ENCODE results near the gene MMP14. TPM values are rescaled to one million over a fixed set of nuclear protein-coding genes. Genes with fewer than 3 reads are reported as not detected.

The MMP14 gene
- total and polyA plus RNA-seq, 2 of the 13 experiments (the other 11 are each of a cell fraction or from before 2014, with no cell fraction given), result 5.2 to 9.8 TPM

DNA sequence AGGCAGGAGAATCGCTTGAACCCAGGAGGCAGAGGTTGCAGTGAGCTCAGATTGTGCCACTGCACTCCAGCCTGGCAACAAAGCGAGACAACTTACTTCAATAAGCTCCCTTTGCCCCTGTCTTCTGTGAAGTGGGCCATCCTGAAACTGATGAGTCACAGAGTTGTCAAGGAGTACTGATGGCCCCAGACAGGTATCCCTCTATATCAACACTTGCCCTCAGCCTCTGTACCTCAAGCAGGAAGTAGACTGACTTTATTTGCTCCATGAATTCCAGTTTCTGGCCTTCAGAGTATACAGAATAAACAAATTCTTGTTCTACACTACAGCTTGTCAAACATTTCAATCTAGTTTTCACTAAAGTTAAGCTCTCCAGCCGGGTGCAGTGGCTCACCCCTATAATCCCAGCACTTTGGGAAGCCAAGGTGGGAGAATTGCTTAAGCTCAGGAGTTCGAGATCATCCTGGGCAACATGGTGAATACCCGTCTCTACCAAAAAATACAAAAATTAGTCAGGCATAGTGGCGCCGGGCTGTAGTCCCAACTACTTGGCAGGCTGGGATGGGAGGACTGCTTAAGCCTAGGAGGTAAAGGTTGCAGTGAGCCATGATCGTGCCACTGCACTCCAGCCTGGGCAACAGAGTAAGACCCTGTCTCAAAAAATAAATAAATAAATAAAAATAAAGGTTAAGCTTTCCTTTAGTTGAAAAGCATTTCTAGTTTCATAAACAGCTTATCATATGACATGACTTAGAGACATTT is 18.8 kb downstream of the MMP14 start (continued):
- TF ChIP-seq ARHGAP35 (CRISPR knock-in tag; IDR thresholded peaks at IDR 0.05; ENCODE audit: borderline replicate concordance), result no peak
- TF ChIP-seq POLR2AphosphoS5 (IDR thresholded peaks at IDR 0.05; ENCODE audit: low read depth, low read length), result no peak
- TF ChIP-seq ZNF225 (CRISPR knock-in tag; IDR thresholded peaks at IDR 0.05), result no peak
- TF ChIP-seq ZNF160 (CRISPR knock-in tag; IDR thresholded peaks at IDR 0.05), result no peak
- TF ChIP-seq ZNF883 (CRISPR knock-in tag; IDR thresholded peaks at IDR 0.05; ENCODE audit: not compliant biosample characterization), result no peak
- TF ChIP-seq RBM22 (optimal IDR thresholded peaks at IDR 0.05; ENCODE audit: low read length), result no peak
- TF ChIP-seq, protein P1, sequence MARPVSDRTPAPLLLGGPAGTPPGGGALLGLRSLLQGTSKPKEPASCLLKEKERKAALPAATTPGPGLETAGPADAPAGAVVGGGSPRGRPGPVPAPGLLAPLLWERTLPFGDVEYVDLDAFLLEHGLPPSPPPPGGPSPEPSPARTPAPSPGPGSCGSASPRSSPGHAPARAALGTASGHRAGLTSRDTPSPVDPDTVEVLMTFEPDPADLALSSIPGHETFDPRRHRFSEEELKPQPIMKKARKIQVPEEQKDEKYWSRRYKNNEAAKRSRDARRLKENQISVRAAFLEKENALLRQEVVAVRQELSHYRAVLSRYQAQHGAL (CRISPR knock-in tag; IDR thresholded peaks at IDR 0.05; ENCODE audit: not compliant biosample characterization), result no peak
- TF ChIP-seq, protein P2, sequence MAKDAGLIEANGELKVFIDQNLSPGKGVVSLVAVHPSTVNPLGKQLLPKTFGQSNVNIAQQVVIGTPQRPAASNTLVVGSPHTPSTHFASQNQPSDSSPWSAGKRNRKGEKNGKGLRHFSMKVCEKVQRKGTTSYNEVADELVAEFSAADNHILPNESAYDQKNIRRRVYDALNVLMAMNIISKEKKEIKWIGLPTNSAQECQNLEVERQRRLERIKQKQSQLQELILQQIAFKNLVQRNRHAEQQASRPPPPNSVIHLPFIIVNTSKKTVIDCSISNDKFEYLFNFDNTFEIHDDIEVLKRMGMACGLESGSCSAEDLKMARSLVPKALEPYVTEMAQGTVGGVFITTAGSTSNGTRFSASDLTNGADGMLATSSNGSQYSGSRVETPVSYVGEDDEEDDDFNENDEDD (CRISPR knock-in tag; IDR thresholded peaks at IDR 0.05; ENCODE audit: borderline replicate concordance), result no peak
- TF ChIP-seq ZNF382 (CRISPR knock-in tag; IDR thresholded peaks at IDR 0.05; ENCODE audit: borderline replicate concordance), result no peak
- TF ChIP-seq JARID2 (CRISPR knock-in tag; IDR thresholded peaks at IDR 0.05; ENCODE audit: insufficient replicate concordance), result no peak
- TF ChIP-seq SMC3 (IDR thresholded peaks at IDR 0.05; ENCODE audit: low read length), result no peak; the same call in 1 of the 2 replicates
- no peak for TF ChIP-seq HMG20B (CRISPR knock-in tag; conservative IDR thresholded peaks at IDR 0.05)
- no peak for TF ChIP-seq ZBTB7A (CRISPR knock-in tag; IDR thresholded peaks at IDR 0.05)
- TF ChIP-seq, protein P3, sequence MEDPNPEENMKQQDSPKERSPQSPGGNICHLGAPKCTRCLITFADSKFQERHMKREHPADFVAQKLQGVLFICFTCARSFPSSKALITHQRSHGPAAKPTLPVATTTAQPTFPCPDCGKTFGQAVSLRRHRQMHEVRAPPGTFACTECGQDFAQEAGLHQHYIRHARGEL (CRISPR knock-in tag; IDR thresholded peaks at IDR 0.05), result no peak
- TF ChIP-seq HOXA5 (CRISPR knock-in tag; IDR thresholded peaks at IDR 0.05), result no peak
- TF ChIP-seq TSC22D2 (CRISPR knock-in tag; IDR thresholded peaks at IDR 0.05; ENCODE audit: borderline replicate concordance), result no peak
- TF ChIP-seq MLLT10 (CRISPR knock-in tag; IDR thresholded peaks at IDR 0.05), result no peak
- TF ChIP-seq ZNF430 (CRISPR knock-in tag; IDR thresholded peaks at IDR 0.05), result no peak
- TF ChIP-seq SPEN (CRISPR knock-in tag; IDR thresholded peaks at IDR 0.05; ENCODE audit: low read depth), result no peak
- TF ChIP-seq ZNF703 (CRISPR knock-in tag; IDR thresholded peaks at IDR 0.05; ENCODE audit: borderline replicate concordance), result no peak
- TF ChIP-seq, protein P4, sequence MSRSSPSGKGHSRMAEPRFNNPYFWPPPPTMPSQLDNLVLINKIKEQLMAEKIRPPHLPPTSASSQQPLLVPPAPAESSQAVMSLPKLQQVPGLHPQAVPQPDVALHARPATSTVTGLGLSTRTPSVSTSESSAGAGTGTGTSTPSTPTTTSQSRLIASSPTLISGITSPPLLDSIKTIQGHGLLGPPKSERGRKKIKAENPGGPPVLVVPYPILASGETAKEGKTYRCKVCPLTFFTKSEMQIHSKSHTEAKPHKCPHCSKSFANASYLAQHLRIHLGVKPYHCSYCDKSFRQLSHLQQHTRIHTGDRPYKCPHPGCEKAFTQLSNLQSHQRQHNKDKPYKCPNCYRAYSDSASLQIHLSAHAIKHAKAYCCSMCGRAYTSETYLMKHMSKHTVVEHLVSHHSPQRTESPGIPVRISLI (CRISPR knock-in tag; IDR thresholded peaks at IDR 0.05; ENCODE audit: borderline replicate concordance), result no peak
- TF ChIP-seq POLR2AphosphoS2 (IDR thresholded peaks at IDR 0.05; ENCODE audit: low read depth, low read length), result no peak
- no peak for TF ChIP-seq ZFP36L2 (CRISPR knock-in tag; IDR thresholded peaks at IDR 0.05)
- no peak for TF ChIP-seq ZIK1 (CRISPR knock-in tag; IDR thresholded peaks at IDR 0.05; ENCODE audit: borderline replicate concordance, low read depth)
- no peak for TF ChIP-seq ZC3H13 (CRISPR knock-in tag; IDR thresholded peaks at IDR 0.05)
